ENCODE data around the gene TOR1AIP2.

DNA sequence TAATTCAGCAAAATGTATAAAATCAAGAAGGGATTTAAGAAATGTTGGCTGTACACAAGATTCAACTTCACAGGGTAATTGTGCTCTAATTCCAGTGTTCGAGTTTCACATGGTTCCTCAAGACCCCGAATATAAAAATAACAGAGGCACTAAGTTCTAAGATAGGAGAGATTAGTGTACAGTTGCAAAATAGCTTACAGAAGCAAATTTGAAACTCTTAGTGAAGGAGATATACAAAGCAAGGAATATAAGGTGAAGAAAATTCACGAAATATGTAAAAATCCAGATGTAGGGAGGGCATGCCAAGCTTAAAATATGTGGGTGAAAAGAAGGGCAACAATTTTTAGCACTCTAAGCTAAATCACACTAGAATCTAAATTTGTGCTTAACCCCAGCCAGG, 29.4 kb downstream of the TOR1AIP2 start:
- no peak for TF ChIP-seq ARNTL (CRISPR knock-in tag; IDR thresholded peaks at IDR 0.05; ENCODE audit: borderline replicate concordance, low read depth)
- TF ChIP-seq GLIS3 (CRISPR knock-in tag; IDR thresholded peaks at IDR 0.05), result no peak
- TF ChIP-seq ESRRG (CRISPR knock-in tag; IDR thresholded peaks at IDR 0.05), result no peak
- no peak for TF ChIP-seq CSRNP3 (CRISPR knock-in tag; IDR thresholded peaks at IDR 0.05)
- TF ChIP-seq CREB5 (CRISPR knock-in tag; IDR thresholded peaks at IDR 0.05; ENCODE audit: low read depth), result no peak
- no peak for TF ChIP-seq BACH2 (CRISPR knock-in tag; IDR thresholded peaks at IDR 0.05; ENCODE audit: borderline replicate concordance)
- no peak for TF ChIP-seq PPARA (CRISPR knock-in tag; IDR thresholded peaks at IDR 0.05; ENCODE audit: borderline replicate concordance)
- no peak for TF ChIP-seq ZFP30 (CRISPR knock-in tag; IDR thresholded peaks at IDR 0.05)
- TF ChIP-seq, protein P1, sequence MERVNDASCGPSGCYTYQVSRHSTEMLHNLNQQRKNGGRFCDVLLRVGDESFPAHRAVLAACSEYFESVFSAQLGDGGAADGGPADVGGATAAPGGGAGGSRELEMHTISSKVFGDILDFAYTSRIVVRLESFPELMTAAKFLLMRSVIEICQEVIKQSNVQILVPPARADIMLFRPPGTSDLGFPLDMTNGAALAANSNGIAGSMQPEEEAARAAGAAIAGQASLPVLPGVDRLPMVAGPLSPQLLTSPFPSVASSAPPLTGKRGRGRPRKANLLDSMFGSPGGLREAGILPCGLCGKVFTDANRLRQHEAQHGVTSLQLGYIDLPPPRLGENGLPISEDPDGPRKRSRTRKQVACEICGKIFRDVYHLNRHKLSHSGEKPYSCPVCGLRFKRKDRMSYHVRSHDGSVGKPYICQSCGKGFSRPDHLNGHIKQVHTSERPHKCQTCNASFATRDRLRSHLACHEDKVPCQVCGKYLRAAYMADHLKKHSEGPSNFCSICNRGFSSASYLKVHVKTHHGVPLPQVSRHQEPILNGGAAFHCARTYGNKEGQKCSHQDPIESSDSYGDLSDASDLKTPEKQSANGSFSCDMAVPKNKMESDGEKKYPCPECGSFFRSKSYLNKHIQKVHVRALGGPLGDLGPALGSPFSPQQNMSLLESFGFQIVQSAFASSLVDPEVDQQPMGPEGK (CRISPR knock-in tag; IDR thresholded peaks at IDR 0.05; ENCODE audit: borderline replicate concordance), result no peak
- no peak for TF ChIP-seq TCF4 (CRISPR knock-in tag; IDR thresholded peaks at IDR 0.05; ENCODE audit: borderline replicate concordance)
- no peak for TF ChIP-seq RARB (CRISPR knock-in tag; IDR thresholded peaks at IDR 0.05)
- TF ChIP-seq ZFP3 (CRISPR knock-in tag; IDR thresholded peaks at IDR 0.05), result no peak
- TF ChIP-seq, protein P2, sequence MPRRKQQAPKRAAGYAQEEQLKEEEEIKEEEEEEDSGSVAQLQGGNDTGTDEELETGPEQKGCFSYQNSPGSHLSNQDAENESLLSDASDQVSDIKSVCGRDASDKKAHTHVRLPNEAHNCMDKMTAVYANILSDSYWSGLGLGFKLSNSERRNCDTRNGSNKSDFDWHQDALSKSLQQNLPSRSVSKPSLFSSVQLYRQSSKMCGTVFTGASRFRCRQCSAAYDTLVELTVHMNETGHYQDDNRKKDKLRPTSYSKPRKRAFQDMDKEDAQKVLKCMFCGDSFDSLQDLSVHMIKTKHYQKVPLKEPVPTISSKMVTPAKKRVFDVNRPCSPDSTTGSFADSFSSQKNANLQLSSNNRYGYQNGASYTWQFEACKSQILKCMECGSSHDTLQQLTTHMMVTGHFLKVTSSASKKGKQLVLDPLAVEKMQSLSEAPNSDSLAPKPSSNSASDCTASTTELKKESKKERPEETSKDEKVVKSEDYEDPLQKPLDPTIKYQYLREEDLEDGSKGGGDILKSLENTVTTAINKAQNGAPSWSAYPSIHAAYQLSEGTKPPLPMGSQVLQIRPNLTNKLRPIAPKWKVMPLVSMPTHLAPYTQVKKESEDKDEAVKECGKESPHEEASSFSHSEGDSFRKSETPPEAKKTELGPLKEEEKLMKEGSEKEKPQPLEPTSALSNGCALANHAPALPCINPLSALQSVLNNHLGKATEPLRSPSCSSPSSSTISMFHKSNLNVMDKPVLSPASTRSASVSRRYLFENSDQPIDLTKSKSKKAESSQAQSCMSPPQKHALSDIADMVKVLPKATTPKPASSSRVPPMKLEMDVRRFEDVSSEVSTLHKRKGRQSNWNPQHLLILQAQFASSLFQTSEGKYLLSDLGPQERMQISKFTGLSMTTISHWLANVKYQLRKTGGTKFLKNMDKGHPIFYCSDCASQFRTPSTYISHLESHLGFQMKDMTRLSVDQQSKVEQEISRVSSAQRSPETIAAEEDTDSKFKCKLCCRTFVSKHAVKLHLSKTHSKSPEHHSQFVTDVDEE (CRISPR knock-in tag; IDR thresholded peaks at IDR 0.05), result no peak
- TF ChIP-seq OSR1 (CRISPR knock-in tag; IDR thresholded peaks at IDR 0.05), result no peak

Measured in SK-N-SH treated with all-trans-retinoic acid at 6 μM for 48 hours (cell line).